Chondrocyte (in vitro differentiated cells): ENCODE measurements around the gene CEP131. TPM values are rescaled to one million over a fixed set of nuclear protein-coding genes. Genes with fewer than 3 reads are reported as not detected.

ENCODE experiments used
- DNase-seq: peaks from one replicate; pipeline ENCODE4 v3.0.0; 2021; ENCODE audit warnings: mixed read lengths, low spot score
- H3K27ac Mint-ChIP-seq: one replicate; pipeline ENCODE4 v1.8.0; 2021; ENCODE audit warnings: mild to moderate bottlenecking, moderate library complexity, mixed read lengths; ENCODE audit not compliant: unreplicated experiment
- H3K27me3 Mint-ChIP-seq: 2 replicates; pipeline ENCODE4 v1.8.0; 2021; ENCODE audit warnings: low read depth, mixed read lengths
- H3K36me3 Mint-ChIP-seq: 2 replicates; pipeline ENCODE4 v1.8.0; 2021; ENCODE audit warnings: low read depth, mixed read lengths
- H3K4me1 Mint-ChIP-seq: 2 replicates; pipeline ENCODE4 v1.8.0; 2021; ENCODE audit warnings: low read depth, mild to moderate bottlenecking, mixed read lengths
- H3K4me3 Mint-ChIP-seq: one replicate; pipeline ENCODE4 v1.8.0; 2021; ENCODE audit warnings: mild to moderate bottlenecking, moderate library complexity, mixed read lengths; ENCODE audit not compliant: unreplicated experiment
- H3K9me3 Mint-ChIP-seq: 2 replicates; pipeline ENCODE4 v1.8.0; 2021; ENCODE audit warnings: low read depth, mixed read lengths
- CTCF ChIP-seq: fragments of 200-600 bp; sonication (generic); IDR thresholded peaks from 2 replicates; pipeline ENCODE4 v1.5.0; 2021; ENCODE audit warnings: antibody characterized with exemption, mild to moderate bottlenecking, moderate library complexity
- total RNA-seq: library from RNA; stranded (reverse); gene quantifications from 3 replicates; pipeline ENCODE4 v1.2.1, GENCODE V29; 2021

The CEP131 gene
- total RNA-seq, 1 donor from 2014 or later = 8.2 TPM

- no peak for TF ChIP-seq CTCF
- H3K27ac Mint-ChIP-seq = no peak overlapping the region
- H3K27me3 Mint-ChIP-seq = no peaks in the 10 kb centered on the region
Measured at GRCh38 chr17:81240761-81241160, 18.0 kb upstream of the CEP131 start.

DNA sequence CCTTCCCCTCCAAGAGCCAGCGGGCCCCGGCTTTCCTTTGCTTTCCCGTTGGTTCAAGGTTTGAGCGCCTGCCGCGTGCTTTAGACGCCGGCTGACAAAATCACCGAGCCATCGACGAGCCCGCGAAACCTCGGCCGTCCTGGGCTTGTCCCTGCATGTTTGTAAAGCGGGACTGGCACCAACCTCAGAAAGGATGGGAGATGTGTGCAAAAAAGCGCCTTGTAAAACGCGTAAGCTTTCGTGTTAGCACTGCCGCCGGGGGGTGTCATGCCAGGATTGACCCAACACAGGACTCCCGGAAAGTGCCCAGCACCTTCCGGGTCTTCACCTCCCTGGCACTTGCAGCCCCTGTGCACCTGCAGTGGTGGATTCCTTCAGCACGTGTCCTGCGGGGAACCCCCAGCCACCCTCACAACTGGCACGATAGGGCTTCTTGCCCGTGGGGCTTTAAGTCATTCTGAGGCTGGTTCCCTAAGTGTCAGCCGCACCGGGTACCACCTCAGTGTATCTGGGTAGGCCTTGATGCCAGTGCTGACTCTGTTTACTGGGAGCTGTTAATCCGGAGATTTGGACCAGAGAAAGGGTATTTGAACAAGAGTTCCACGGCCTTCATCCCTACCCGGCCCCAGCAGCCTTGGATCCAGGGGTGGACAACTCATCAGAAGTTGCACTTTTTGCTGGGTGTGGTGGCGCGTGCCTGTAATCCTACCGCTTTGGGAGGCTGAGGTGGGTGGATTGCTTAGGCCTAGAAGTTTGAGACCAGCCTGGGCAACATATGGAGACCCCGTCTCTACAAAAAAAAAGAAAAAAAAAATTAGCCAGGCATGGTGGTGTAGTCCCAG lies 17.2 kb upstream of the CEP131 start:
- H3K9me3 Mint-ChIP-seq = no peaks in the 10 kb centered on the region
- H3K4me1 Mint-ChIP-seq = peaks cover 28% of the 10 kb centered on the region
- H3K27ac Mint-ChIP-seq = peak overlapping the region; percentile 96
- H3K4me3 Mint-ChIP-seq = peak overlapping the region; percentile 91
- no peaks in the 10 kb centered on the region for H3K27me3 Mint-ChIP-seq
- DNase-seq = no peak
- TF ChIP-seq CTCF = no peak
- peaks cover 1% of the 10 kb centered on the region for H3K36me3 Mint-ChIP-seq

More at GRCh38 chr17:81240761-81241160, 18.0 kb upstream of the CEP131 start:
- Mint-ChIP-seq H3K9me3 (no peaks in the 10 kb centered on the region), H3K4me1 (peaks cover 29% of the 10 kb centered on the region), H3K36me3 (peaks cover 1% of the 10 kb centered on the region), H3K4me3 (peak overlapping the region; percentile 91)
- DNase-seq = no peak

- H3K4me3 Mint-ChIP-seq = peak within 1 kb of the TSS; percentile 91
- H3K9me3 Mint-ChIP-seq = no peaks in the 10 kb centered on the region
- peaks cover 24% of the 10 kb centered on the region for H3K4me1 Mint-ChIP-seq
- peak within 1 kb of the TSS; percentile 96 for H3K27ac Mint-ChIP-seq
- TF ChIP-seq CTCF = no peak
- no peaks in the 10 kb centered on the region for H3K36me3 Mint-ChIP-seq
- H3K27me3 Mint-ChIP-seq = no peaks in the 10 kb centered on the region
- no peak for DNase-seq
Measured at GRCh38 chr17:81238815-81239713, 16.3 kb upstream of the CEP131 start, which contains the start of the genes NDUFAF8 and TEPSIN. TSS of gene NDUFAF8 (plus strand) at chr17:81239318. CDS start at chr17:81239364, 46 bp downstream. TSS of gene TEPSIN (minus strand) at chr17:81239055. CDS start at chr17:81239033, 22 bp downstream.

DNA sequence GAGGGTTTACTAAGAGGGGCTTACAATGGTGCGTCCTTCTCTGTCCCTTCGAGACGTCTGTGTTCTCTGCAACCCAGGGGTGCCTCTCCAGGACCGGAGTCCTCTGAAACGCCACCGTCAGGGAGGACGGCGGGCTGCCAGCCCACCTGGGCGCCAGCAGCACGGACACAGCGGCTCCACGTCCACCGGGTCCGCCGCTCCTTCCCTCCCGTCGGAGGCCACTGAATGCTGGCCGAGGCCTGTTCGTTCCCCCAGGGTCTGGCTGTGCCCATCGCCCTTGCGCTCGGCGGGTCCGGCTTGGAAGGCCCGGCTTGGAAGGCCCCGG lies 15.7 kb upstream of the CEP131 start:
- H3K4me3 Mint-ChIP-seq = peak overlapping the region; percentile 72
- no peaks in the 10 kb centered on the region for H3K36me3 Mint-ChIP-seq
- no peak for TF ChIP-seq CTCF
- peaks cover 24% of the 10 kb centered on the region for H3K4me1 Mint-ChIP-seq
- DNase-seq = no peak
- H3K9me3 Mint-ChIP-seq = no peaks in the 10 kb centered on the region
- H3K27me3 Mint-ChIP-seq = no peaks in the 10 kb centered on the region
- H3K27ac Mint-ChIP-seq = no peak overlapping the region
